OCI-LY1 (cell line): ENCODE data around the gene KLF15.

Experiments
- H2AFZ ChIP-seq: fragments of 200-600 bp; sonication (generic), shearing (Covaris generic); 2 replicates; pipeline ENCODE4 v1.6.0; 2014; ENCODE audit warnings: antibody characterized with exemption, mild to moderate bottlenecking, low read length
- H3F3A ChIP-seq: fragments of 200-600 bp; sonication (generic), shearing (Covaris generic); 2 replicates; pipeline ENCODE4 v1.6.0; 2014; ENCODE audit warnings: mild to moderate bottlenecking, antibody characterized with exemption, low read length, moderate library complexity; ENCODE audit not compliant: insufficient read depth
- H3K27ac ChIP-seq: fragments of 200-600 bp; sonication (generic); 2 replicates; pipeline ENCODE4 v1.5.1; 2014; ENCODE audit warnings: low read length, mixed run types, mild to moderate bottlenecking, low read depth; ENCODE audit not compliant: poor library complexity, severe bottlenecking
- H3K27me3 ChIP-seq: fragments of 200-600 bp; sonication (generic); 2 replicates; pipeline ENCODE4 v1.6.0; 2014; ENCODE audit warnings: antibody characterized with exemption, mild to moderate bottlenecking, low read length, moderate library complexity; ENCODE audit not compliant: insufficient read depth
- H3K36me3 ChIP-seq: fragments of 200-600 bp; sonication (generic); 2 replicates; pipeline ENCODE4 v1.6.1; 2014; ENCODE audit warnings: mild to moderate bottlenecking, antibody characterized with exemption, low read length, moderate library complexity, mixed read lengths; ENCODE audit not compliant: insufficient read depth
- H3K4me1 ChIP-seq: fragments of 200-600 bp; sonication (generic); 2 replicates; pipeline ENCODE4 v1.5.1; 2014; ENCODE audit warnings: mild to moderate bottlenecking, low read length, moderate library complexity; ENCODE audit not compliant: insufficient read depth, severe bottlenecking
- H3K4me2 ChIP-seq: fragments of 200-600 bp; sonication (generic), shearing (Covaris generic); 2 replicates; pipeline ENCODE4 v1.6.1; 2014; ENCODE audit warnings: low read length
- H3K4me3 ChIP-seq: fragments of 200-600 bp; sonication (generic); 2 replicates; pipeline ENCODE4 v1.5.1; 2014; ENCODE audit warnings: low read length, low read depth, mild to moderate bottlenecking, mixed read lengths; ENCODE audit not compliant: poor library complexity, severe bottlenecking
- H3K79me2 ChIP-seq: fragments of 200-600 bp; shearing (Covaris generic); 2 replicates; pipeline ENCODE4 v1.6.1; 2016; ENCODE audit warnings: mixed run types, low read length, mixed read lengths; ENCODE audit not compliant: insufficient read depth
- H3K9ac ChIP-seq: fragments of 200-600 bp; sonication (generic), shearing (Covaris generic); 2 replicates; pipeline ENCODE4 v1.6.1; 2014; ENCODE audit warnings: mild to moderate bottlenecking, low read length, mixed read lengths
- H3K9me2 ChIP-seq: fragments of 200-600 bp; sonication (generic), shearing (Covaris generic); 2 replicates; pipeline ENCODE4 v1.6.1; 2014; ENCODE audit warnings: low read depth, mild to moderate bottlenecking, low read length, mixed read lengths
- H3K9me3 ChIP-seq: fragments of 200-600 bp; shearing (Covaris generic); 2 replicates; pipeline ENCODE4 v1.6.1; 2014; ENCODE audit warnings: low read length, mixed read lengths
- H4K20me1 ChIP-seq: fragments of 200-600 bp; sonication (generic), shearing (Covaris generic); 2 replicates; pipeline ENCODE4 v1.6.0; 2016; ENCODE audit warnings: mild to moderate bottlenecking, low read length; ENCODE audit not compliant: insufficient read depth
- CTCF ChIP-seq: fragments of 200-600 bp; sonication (generic), shearing (Covaris generic); IDR thresholded peaks from 2 replicates; pipeline ENCODE4 v1.5.1; 2017; ENCODE audit warnings: mild to moderate bottlenecking, antibody characterized with exemption, low read length, moderate library complexity, mixed read lengths
- EZH2 ChIP-seq: fragments of 200-600 bp; sonication (generic), shearing (Covaris generic); IDR thresholded peaks from 2 replicates; pipeline ENCODE4 v1.8.0; 2017; ENCODE audit warnings: borderline replicate concordance, mixed run types, mild to moderate bottlenecking, antibody characterized with exemption, low read length, moderate library complexity, mixed read lengths

KLF15 gene

DNA sequence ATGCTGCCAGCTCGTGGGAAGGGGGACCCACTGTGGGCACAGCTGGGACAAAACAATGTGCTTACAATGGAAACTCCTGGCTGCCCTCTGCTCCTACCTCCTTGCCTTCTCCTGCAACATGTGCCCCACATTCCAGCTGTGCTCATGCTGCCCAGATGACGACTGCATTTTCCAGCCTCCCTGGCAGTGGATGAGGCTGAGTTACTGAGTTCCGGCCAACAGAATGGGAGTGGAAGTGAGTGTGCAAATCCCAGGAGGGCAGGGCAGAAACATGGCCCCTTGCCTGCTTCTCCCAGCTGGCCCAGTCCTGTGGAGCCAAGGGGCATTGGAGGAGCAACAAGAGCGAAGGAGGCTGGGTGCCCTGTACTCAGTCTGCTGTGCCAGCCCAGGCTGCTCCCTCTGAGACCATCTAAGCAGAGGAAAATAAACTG lies 17.1 kb downstream of the KLF15 start:
- H3K4me1 ChIP-seq = no peaks in the 10 kb centered on the region
- TF ChIP-seq EZH2 = no peak
- TF ChIP-seq CTCF = no peak
- H4K20me1 ChIP-seq = no peaks in the 10 kb centered on the region
- H3K36me3 ChIP-seq = no peaks in the 10 kb centered on the region
- H3K4me2 ChIP-seq = no peak overlapping the region
- H3K27ac ChIP-seq = no peak overlapping the region
- H3K9ac ChIP-seq = no peak overlapping the region
- H3K27me3 ChIP-seq = no peaks in the 10 kb centered on the region
- no peaks in the 10 kb centered on the region for H3F3A ChIP-seq
- no peaks in the 10 kb centered on the region for H3K79me2 ChIP-seq
- H3K9me3 ChIP-seq = no peaks in the 10 kb centered on the region
- no peak overlapping the region for H2AFZ ChIP-seq
- no peaks in the 10 kb centered on the region for H3K9me2 ChIP-seq
- no peak overlapping the region for H3K4me3 ChIP-seq

DNA sequence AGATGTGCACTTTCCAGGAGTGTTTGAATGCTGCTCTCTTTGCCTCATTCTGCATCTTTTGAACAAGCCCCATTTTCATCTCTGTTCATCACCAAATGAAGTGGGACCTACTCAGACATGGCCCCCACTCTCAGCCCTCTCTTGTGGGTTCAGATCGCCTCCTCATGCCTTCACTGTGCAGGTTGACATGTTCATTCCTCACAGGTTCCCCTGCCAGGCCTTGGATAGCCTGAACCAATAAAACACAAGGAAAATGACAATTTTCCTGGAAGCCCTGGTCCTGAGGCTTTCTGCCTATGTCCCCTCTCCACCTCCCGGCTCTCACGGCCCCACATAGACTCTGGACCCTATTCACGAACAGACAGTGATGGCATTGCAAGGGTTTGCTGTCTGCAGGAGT lies 17.7 kb downstream of the KLF15 start:
- no peaks in the 10 kb centered on the region for H3K4me1 ChIP-seq
- no peaks in the 10 kb centered on the region for H3K9me2 ChIP-seq
- H3K27me3 ChIP-seq = no peaks in the 10 kb centered on the region
- H2AFZ ChIP-seq = no peak overlapping the region
- H3K9ac ChIP-seq = no peak overlapping the region
- H3K79me2 ChIP-seq = no peaks in the 10 kb centered on the region
- no peaks in the 10 kb centered on the region for H3K9me3 ChIP-seq
- H4K20me1 ChIP-seq = no peaks in the 10 kb centered on the region
- TF ChIP-seq CTCF (no peak), EZH2 (no peak)
- no peak overlapping the region for H3K4me3 ChIP-seq
- no peaks in the 10 kb centered on the region for H3F3A ChIP-seq
- no peak overlapping the region for H3K4me2 ChIP-seq
- no peak overlapping the region for H3K27ac ChIP-seq
- H3K36me3 ChIP-seq = no peaks in the 10 kb centered on the region

GRCh38 chr3:126338790-126339288 lies 18.4 kb downstream of the KLF15 start:
- no peak overlapping the region for H3K4me2 ChIP-seq
- H3F3A ChIP-seq = no peaks in the 10 kb centered on the region
- H4K20me1 ChIP-seq = no peaks in the 10 kb centered on the region
- no peaks in the 10 kb centered on the region for H3K4me1 ChIP-seq
- H3K9me2 ChIP-seq = no peaks in the 10 kb centered on the region
- TF ChIP-seq CTCF (no peak), EZH2 (no peak)
- no peaks in the 10 kb centered on the region for H3K79me2 ChIP-seq
- H2AFZ ChIP-seq = no peak overlapping the region
- no peak overlapping the region for H3K27ac ChIP-seq
- no peak overlapping the region for H3K9ac ChIP-seq
- H3K36me3 ChIP-seq = no peaks in the 10 kb centered on the region
- no peaks in the 10 kb centered on the region for H3K9me3 ChIP-seq
- H3K4me3 ChIP-seq = no peak overlapping the region
- H3K27me3 ChIP-seq = no peaks in the 10 kb centered on the region
